HUES64 (cell line): ENCODE results near the gene VPS41.
"Not testable (repeated sequence)": the region's sequence is repeated elsewhere in the genome, so short reads cannot be mapped to it uniquely, and the experiment has no call there.

Experiments
- H3K27ac ChIP-seq: 2 replicates; pipeline ENCODE4 v1.7.0; 2013; ENCODE audit warnings: low read depth, low read length, inconsistent platforms
- H3K27me3 ChIP-seq: 2 replicates; pipeline ENCODE4 v1.6.1; 2013; ENCODE audit warnings: mild to moderate bottlenecking, low read length; ENCODE audit not compliant: insufficient read depth
- H3K36me3 ChIP-seq: 2 replicates; pipeline ENCODE4 v1.6.1; 2013; ENCODE audit warnings: mild to moderate bottlenecking, low read length; ENCODE audit not compliant: insufficient read depth
- H3K4me1 ChIP-seq: 2 replicates; pipeline ENCODE4 v1.6.1; 2013; ENCODE audit warnings: mild to moderate bottlenecking, low read length, moderate library complexity; ENCODE audit not compliant: insufficient read depth
- H3K4me3 ChIP-seq: 2 replicates; pipeline ENCODE4 v1.5.1; 2013; ENCODE audit warnings: mild to moderate bottlenecking, low read length, moderate library complexity
- H3K9ac ChIP-seq: 2 replicates; pipeline ENCODE4 v1.6.1; 2013; ENCODE audit warnings: mild to moderate bottlenecking, low read depth, low read length
- H3K9me3 ChIP-seq: 2 replicates; pipeline ENCODE4 v1.6.1; 2013; ENCODE audit warnings: low read depth, low read length; ENCODE audit not compliant: insufficient read depth
- WGBS: fragments of 150-250, 120-280 bp; methylation state at CpG from one replicate; pipeline ENCODE4 v1.1.7; 2013; ENCODE audit warnings: missing lambda C conversion rate; 5-methylcytosine and 5-hydroxymethylcytosine counted together

Gene VPS41

DNA sequence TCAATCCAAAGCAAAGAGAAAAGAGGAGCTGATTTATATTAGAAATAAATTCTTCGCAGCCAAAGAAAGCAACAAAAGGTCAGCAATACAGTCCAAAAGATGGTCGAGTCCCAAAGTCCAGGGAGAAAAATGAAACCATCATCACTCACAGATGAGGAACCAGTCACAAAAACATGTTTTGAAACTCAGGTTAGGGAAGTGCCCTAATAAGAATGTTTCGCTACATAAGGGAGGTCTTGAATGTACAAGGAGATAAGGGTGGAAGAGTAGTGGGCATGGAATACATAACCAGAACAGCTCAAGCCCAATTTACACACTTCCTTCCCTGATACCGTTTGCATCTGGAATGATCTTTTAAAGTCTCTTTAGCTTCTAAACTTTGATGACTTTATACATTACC lies 53.6 kb downstream of the VPS41 start:
- Histone ChIP-seq H3K27me3 (no peaks in the 10 kb centered on the region), H3K36me3 (0 out of 2 replicates have a peak, but pooled peaks cover 2% of the 10 kb centered on the region), H3K9me3 (no peaks in the 10 kb centered on the region), H3K9ac (no peak overlapping the region), H3K27ac (no peak overlapping the region), H3K4me3 (no peak overlapping the region), H3K4me1 (0 out of 2 replicates have a peak, but pooled peaks cover 6% of the 10 kb centered on the region)
- WGBS = 86% methylated on average over 4 of the region's 4 CpGs

DNA sequence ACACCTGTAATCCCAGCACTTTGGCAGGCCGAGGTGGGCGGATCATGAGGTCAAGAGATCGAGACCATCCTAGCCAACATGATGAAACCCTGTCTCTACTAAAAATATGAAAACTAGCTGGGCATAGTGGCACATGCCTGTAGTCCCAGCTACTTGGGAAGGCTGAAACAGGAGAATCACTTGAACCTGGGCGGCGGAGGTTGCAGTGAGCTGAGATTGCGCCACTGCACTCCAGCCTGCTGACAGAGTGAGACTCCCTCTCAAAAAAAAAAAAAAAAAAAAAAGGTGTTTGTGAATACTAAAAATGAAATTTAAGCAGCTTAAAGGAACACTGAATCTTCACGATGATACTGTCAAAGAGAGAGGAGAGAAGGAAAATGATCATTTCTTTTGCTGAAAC lies 54.0 kb downstream of the VPS41 start:
- H3K9me3 ChIP-seq, H3K4me1 ChIP-seq, H3K9ac ChIP-seq, H3K27ac ChIP-seq, H3K27me3 ChIP-seq, H3K4me3 ChIP-seq, H3K36me3 ChIP-seq: not testable (repeated sequence)
- WGBS = 98% methylated on average over 7 of the region's 7 CpGs

DNA sequence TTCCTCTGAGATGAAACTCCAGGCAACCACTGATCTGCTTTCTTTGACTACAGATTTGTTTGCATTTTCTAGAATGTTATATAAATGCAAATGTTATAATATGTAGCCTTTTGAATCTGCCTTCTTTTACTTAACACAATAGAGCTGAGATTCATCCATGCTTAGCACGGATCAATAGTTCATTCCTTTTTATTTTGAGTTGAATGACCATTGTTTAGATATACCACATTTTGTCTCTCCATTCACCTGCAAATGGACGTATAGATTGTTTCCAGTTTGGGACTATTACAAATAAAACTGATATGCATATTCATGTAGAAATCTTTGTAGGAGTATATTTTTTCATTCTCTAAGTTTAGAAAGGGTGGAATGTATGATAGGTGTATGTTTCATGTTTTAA lies 57.7 kb downstream of the VPS41 start:
- Histone ChIP-seq H3K4me3 (no peak overlapping the region), H3K9ac (no peak overlapping the region), H3K27me3 (no peaks in the 10 kb centered on the region), H3K27ac (no peak overlapping the region), H3K9me3 (no peaks in the 10 kb centered on the region), H3K36me3 (no peaks in the 10 kb centered on the region), H3K4me1 (0 out of 2 replicates have a peak, but pooled peaks cover 6% of the 10 kb centered on the region)
- WGBS = 95% methylated on average over 2 of the region's 2 CpGs

DNA sequence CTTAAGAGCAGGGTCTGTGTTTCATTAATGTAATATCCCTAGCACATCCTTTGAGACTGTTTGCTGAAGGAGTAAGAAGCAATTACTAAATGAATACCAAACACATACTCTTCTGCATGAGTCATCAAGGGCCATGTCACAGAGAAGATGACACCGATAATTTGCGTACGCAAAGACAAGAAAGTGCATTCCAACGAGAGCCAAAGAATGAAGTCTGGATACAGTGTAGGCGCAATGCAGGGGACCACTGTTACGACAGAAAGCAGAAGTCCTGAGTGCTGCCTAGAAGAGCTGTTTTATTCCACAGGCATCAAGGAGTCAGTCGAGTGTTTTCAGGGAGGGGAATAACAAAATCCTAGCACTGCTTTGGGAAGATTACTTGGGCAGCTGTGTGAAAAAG lies 62.7 kb downstream of the VPS41 start:
- Histone ChIP-seq H3K9me3 (no peaks in the 10 kb centered on the region), H3K27me3 (no peaks in the 10 kb centered on the region), H3K9ac (no peak overlapping the region), H3K4me3 (no peak overlapping the region), H3K27ac (no peak overlapping the region), H3K36me3 (no peaks in the 10 kb centered on the region), H3K4me1 (peaks cover 3% of the 10 kb centered on the region; the same call in 1 of the 2 replicates)
- WGBS = 77% methylated on average over 7 of the region's 7 CpGs

DNA sequence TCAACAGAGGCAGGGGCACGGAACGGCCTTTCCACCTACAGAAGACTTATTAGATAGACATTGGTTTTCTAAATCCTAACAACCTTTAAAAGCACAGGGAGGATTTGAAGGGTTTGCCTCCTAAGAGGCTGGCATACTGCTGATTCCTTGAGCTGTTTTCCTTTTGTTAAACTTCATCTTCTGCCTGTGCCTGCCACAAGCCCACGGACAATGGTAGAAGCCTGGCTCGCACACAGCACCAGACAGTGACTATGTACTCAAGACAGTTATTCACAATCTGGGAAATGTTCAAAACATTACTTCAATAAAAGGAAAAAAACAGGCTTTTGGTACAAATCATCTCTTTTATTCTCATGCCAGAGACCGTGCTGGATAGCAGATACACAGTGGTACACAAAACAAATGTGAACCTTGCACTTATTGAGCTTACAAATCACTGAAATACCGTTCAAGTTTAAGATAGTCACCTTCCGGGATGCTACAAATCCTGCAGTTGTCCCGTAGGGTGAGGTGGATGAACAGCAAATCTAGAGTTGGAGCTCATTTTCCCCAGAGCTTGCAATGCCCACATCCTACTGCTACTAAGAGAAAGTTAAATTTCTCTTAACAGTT lies 63.9 kb downstream of the VPS41 start:
- Histone ChIP-seq H3K4me1 (no peaks in the 10 kb centered on the region; the same call in 1 of the 2 replicates), H3K4me3 (no peak overlapping the region), H3K9me3 (no peaks in the 10 kb centered on the region), H3K27me3 (no peaks in the 10 kb centered on the region), H3K9ac (no peak overlapping the region), H3K36me3 (no peaks in the 10 kb centered on the region), H3K27ac (no peak overlapping the region)
- 92% methylated on average over 8 of the region's 8 CpGs for WGBS

DNA sequence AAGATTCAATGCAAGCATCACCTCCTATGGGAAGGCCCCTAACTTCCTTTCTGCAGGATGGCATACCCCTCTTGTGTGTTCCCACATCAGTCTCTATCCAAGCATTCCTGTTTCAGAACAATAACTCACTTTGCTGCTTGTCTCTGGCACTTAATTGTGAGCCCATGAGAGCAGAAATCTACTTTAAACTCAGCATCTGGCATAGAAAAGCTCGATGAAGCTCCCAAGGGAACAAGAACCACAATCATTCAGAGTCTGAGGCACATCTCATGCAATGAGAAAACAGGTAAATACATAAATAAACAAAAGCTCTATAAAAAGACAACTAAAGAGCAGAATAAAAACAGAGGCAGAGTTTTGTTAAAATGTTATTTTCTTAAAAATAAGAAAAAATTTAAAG lies 66.2 kb downstream of the VPS41 start:
- H3K27me3 ChIP-seq = no peaks in the 10 kb centered on the region
- H3K4me1 ChIP-seq = no peaks in the 10 kb centered on the region; the same call in 1 of the 2 replicates
- H3K4me3 ChIP-seq = no peak overlapping the region
- no peak overlapping the region for H3K9ac ChIP-seq
- no peaks in the 10 kb centered on the region for H3K36me3 ChIP-seq
- H3K9me3 ChIP-seq = no peaks in the 10 kb centered on the region
- no peak overlapping the region for H3K27ac ChIP-seq
- 89% methylated on average over 1 of the region's 1 CpG for WGBS

DNA sequence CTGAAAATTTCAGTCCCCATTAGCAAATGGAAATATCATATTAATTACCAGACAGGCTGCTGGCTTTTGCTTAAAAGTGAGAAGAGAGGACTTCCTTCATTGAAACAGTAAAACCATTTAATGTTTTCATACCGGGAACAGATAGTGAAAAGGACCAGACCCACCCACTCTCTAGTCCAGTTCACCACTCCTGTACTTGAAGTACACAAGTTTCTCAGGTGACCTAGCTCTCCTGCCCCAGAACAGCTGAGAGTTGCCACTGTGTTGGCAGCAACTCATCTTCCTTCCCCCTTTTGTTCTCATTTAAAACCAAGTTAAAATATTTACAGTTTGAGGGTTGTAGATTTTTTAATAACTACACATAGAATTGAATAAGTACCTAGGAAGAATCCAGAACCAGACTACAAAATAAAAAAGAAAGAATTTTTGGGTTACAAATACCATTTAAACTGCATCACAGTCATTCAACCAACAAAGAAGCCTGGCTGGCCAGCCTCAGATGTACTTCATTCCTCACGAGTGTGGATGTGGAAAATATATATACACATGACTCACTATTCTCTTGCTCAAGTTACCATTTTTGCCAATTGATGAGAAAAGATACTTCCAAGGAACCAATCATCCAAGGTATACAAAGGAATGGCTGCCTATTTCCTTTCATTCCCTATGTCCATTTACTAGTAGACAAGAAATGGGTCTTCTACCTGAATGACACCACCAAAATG lies 68.1 kb downstream of the VPS41 start:
- no peaks in the 10 kb centered on the region for H3K27me3 ChIP-seq
- H3K4me3 ChIP-seq = no peak overlapping the region
- no peak overlapping the region for H3K27ac ChIP-seq
- H3K9ac ChIP-seq = no peak overlapping the region
- H3K36me3 ChIP-seq = no peaks in the 10 kb centered on the region
- H3K9me3 ChIP-seq = no peaks in the 10 kb centered on the region
- H3K4me1 ChIP-seq = no peaks in the 10 kb centered on the region; the same call in 1 of the 2 replicates
- WGBS = 89% methylated on average over 2 of the region's 2 CpGs

DNA sequence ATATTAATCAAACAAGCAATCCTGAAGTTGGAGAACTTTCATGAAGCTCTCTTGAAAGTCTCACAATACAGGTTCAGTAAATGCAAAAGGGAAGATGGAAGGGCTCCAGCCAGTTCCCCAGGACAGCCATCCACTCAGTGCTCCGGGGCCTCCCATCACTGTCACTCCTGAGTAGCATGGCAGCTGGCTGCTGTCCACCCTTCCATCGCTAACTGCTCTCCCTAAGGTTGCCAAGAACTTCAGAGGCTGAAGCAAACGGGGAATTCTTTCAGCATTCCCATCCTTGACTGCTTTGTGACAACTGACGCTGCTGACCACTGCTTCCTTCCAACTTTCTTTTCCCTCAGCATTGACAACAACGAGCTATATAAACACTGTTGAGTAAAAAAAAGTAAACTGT lies 69.1 kb downstream of the VPS41 start:
- WGBS = 88% methylated on average over 4 of the region's 5 CpGs
- H3K9ac ChIP-seq = no peak overlapping the region
- H3K4me3 ChIP-seq = no peak overlapping the region
- no peaks in the 10 kb centered on the region for H3K9me3 ChIP-seq
- H3K27ac ChIP-seq = no peak overlapping the region
- no peaks in the 10 kb centered on the region for H3K36me3 ChIP-seq
- H3K4me1 ChIP-seq = no peaks in the 10 kb centered on the region; the same call in 1 of the 2 replicates
- H3K27me3 ChIP-seq = no peaks in the 10 kb centered on the region

DNA sequence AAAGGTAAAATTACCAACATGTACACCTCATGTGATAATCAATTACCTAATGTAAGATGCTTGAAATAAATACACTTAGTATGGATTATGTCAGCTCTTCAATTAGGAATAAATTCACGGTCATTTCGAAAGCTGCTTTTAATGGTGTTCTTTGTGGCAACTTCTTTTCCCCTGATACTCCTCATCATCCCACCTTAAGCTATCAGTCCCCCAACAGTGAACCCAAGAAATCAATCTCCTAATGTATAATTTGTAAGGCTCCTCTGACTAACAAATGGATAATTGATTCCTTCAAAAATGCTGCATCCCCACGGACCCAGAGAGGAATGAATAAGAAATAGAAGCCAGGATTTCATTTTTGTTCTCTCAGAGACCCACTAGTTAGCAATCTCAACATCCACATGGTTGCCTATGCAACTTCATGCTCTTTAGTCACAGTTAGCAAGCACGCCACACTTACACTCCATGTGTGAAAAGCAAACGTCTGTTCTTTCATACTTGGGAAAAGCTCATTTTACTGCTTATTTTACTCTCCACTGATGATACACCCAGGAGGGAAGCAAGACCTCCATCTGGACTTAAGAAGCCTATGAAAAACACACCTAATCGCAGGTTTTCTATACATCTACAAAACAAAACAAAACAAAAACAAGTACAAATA lies 70.1 kb downstream of the VPS41 start:
- Histone ChIP-seq H3K4me3 (no peak overlapping the region), H3K9ac (no peak overlapping the region), H3K4me1 (no peaks in the 10 kb centered on the region; the same call in 1 of the 2 replicates), H3K27ac (no peak overlapping the region), H3K27me3 (no peaks in the 10 kb centered on the region), H3K36me3 (no peaks in the 10 kb centered on the region), H3K9me3 (no peaks in the 10 kb centered on the region)
- WGBS = 92% methylated on average over 6 of the region's 6 CpGs

DNA sequence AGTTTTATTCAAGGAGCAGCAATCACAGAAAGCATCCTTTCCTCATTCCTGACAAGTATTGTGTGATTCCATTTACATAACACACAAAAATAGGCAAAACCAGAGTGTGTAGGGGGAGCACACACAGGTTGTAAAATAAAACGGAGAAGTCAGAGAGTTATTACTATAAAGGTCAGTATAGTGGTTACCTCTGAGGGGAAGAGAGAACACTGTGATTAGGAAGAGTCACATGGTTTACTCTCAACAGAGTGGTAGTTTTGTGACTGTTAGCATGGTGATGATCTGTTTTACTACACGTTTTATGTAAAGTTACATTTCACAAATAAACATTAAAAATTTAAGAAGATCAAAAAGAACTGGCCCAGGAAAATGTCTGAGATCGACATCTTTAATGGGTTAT lies 74.6 kb downstream of the VPS41 start:
- H3K36me3 ChIP-seq = peaks cover 5% of the 10 kb centered on the region; the same call in 1 of the 2 replicates
- 87% methylated on average over 1 of the region's 3 CpGs for WGBS
- no peak overlapping the region for H3K4me3 ChIP-seq
- H3K27me3 ChIP-seq = no peaks in the 10 kb centered on the region
- peaks cover 14% of the 10 kb centered on the region for H3K4me1 ChIP-seq
- no peak overlapping the region for H3K27ac ChIP-seq
- H3K9me3 ChIP-seq = no peaks in the 10 kb centered on the region
- no peak overlapping the region for H3K9ac ChIP-seq

DNA sequence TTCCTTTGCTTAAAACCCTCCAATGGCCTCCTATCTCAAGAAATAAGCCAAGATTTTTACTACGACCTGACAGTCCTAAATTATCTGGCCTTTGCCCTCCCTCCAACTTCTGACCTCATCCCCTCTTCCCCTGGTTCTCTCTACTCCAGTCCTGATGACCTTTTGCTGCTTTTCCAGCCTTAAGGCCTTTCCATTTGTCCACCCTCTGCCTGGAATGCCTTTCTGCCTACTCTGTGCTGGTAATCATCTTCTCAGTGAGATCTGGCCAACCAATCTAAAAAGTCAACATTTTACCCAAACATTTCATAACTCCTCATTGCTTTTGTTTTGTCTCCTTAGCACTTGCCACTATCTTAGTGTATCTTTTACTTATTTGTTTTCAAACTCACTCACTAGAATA lies 75.7 kb downstream of the VPS41 start:
- Histone ChIP-seq H3K4me1 (peaks cover 14% of the 10 kb centered on the region), H3K36me3 (peaks cover 5% of the 10 kb centered on the region; the same call in 1 of the 2 replicates), H3K27ac (no peak overlapping the region), H3K9me3 (no peaks in the 10 kb centered on the region), H3K27me3 (no peaks in the 10 kb centered on the region), H3K4me3 (no peak overlapping the region), H3K9ac (no peak overlapping the region)
- WGBS = 74% methylated on average over 1 of the region's 1 CpG
